WTC11 (cell line): ENCODE measurements around the gene CCDC149. TPM values are rescaled to one million over a fixed set of nuclear protein-coding genes. Genes with fewer than 3 reads are reported as not detected.

Source experiments
- ATAC-seq: fragments of 200-7000 bp; cut with Tn5 transposase; 2 replicates; pipeline ENCODE4 v1.10.0; 2021; ENCODE audit warnings: mild to moderate bottlenecking, moderate library complexity
- CTCF ChIA-PET: fragments of 300-600 bp; sonication (Branson Sonifier 250); formaldehyde crosslinking; loops from one replicate; lab custom pipeline; 2021; ENCODE audit warnings: antibody characterized with exemption; lab: Charles Lee
- POLR2A ChIA-PET: fragments of 350-600 bp; sonication (Branson Sonifier 250); formaldehyde crosslinking; loops from one replicate; lab custom pipeline; 2021; ENCODE audit warnings: antibody characterized with exemption; lab: Charles Lee
- DNase-seq: peaks from one replicate; pipeline ENCODE4 v3.0.0; 2021; ENCODE audit warnings: low spot score
- H3K27ac Mint-ChIP-seq: 2 replicates; pipeline ENCODE4 v1.8.0; 2021; ENCODE audit warnings: mixed read lengths
- H3K27me3 Mint-ChIP-seq: 2 replicates; pipeline ENCODE4 v1.8.0; 2021; ENCODE audit warnings: low read depth, mild to moderate bottlenecking, moderate library complexity, mixed read lengths
- H3K36me3 Mint-ChIP-seq: 2 replicates; pipeline ENCODE4 v1.8.0; 2021; ENCODE audit warnings: mixed read lengths
- H3K4me1 Mint-ChIP-seq: 2 replicates; pipeline ENCODE4 v1.8.0; 2022; ENCODE audit warnings: mixed read lengths
- H3K4me3 Mint-ChIP-seq: 2 replicates; pipeline ENCODE4 v1.8.0; 2021; ENCODE audit warnings: mild to moderate bottlenecking, moderate library complexity, mixed read lengths
- H3K9me3 Mint-ChIP-seq: 2 replicates; pipeline ENCODE4 v1.8.0; 2021; ENCODE audit warnings: mixed read lengths
- E2F4 ChIP-seq: sonication (generic); formaldehyde crosslinking; IDR thresholded peaks from 2 replicates; pipeline ENCODE4 v1.8.1; 2022; ENCODE audit warnings: low read depth, mild to moderate bottlenecking, moderate library complexity, missing genetic modification reagents, borderline replicate concordance
- ERG ChIP-seq: fragments of 250-450 bp; sonication (Bioruptor Pico); IDR thresholded peaks from 2 replicates; pipeline ENCODE4 v1.8.0; 2021; ENCODE audit warnings: mild to moderate bottlenecking
- FOXP1 ChIP-seq: sonication (generic); formaldehyde crosslinking; IDR thresholded peaks from 2 replicates; pipeline ENCODE4 v1.8.0; 2022; ENCODE audit warnings: missing genetic modification reagents, mild to moderate bottlenecking, moderate library complexity, borderline replicate concordance
- GABPB1 ChIP-seq: sonication (generic); formaldehyde crosslinking; IDR thresholded peaks from 2 replicates; pipeline ENCODE4 v1.8.1; 2023; ENCODE audit warnings: mild to moderate bottlenecking, missing genetic modification reagents
- MYBL2 ChIP-seq: sonication (generic); formaldehyde crosslinking; IDR thresholded peaks from 2 replicates; pipeline ENCODE4 v1.8.1; 2023; ENCODE audit warnings: mild to moderate bottlenecking, moderate library complexity, missing genetic modification reagents
- NR1H2 ChIP-seq: sonication (generic); formaldehyde crosslinking; IDR thresholded peaks from 2 replicates; pipeline ENCODE4 v1.9.0; 2021; ENCODE audit warnings: mild to moderate bottlenecking, moderate library complexity, missing genetic modification reagents
- SP1 ChIP-seq: sonication (generic); formaldehyde crosslinking; conservative IDR thresholded peaks from 2 replicates; pipeline ENCODE4 v1.8.1; 2022; ENCODE audit warnings: missing genetic modification reagents
- TP53 ChIP-seq: sonication (generic); formaldehyde crosslinking; IDR thresholded peaks from 2 replicates; pipeline ENCODE4 v1.8.1; 2023; ENCODE audit warnings: mild to moderate bottlenecking, missing genetic modification reagents
- ZNF219 ChIP-seq: sonication (generic); formaldehyde crosslinking; IDR thresholded peaks from 2 replicates; pipeline ENCODE4 v1.8.0; 2023; ENCODE audit warnings: missing genetic modification reagents, mild to moderate bottlenecking, borderline replicate concordance
- ZNF232 ChIP-seq: sonication (generic); formaldehyde crosslinking; IDR thresholded peaks from 2 replicates; pipeline ENCODE4 v1.8.0; 2022; ENCODE audit warnings: mild to moderate bottlenecking, missing genetic modification reagents
- ZNF423 ChIP-seq: fragments of 250-450 bp; sonication (Bioruptor Pico); IDR thresholded peaks from 2 replicates; pipeline ENCODE4 v2.1.2; 2022; ENCODE audit warnings: mild to moderate bottlenecking, moderate library complexity
- ZNF671 ChIP-seq: fragments of 250-450 bp; sonication (Bioruptor Pico); IDR thresholded peaks from 2 replicates; pipeline ENCODE4 v1.8.0; 2021; ENCODE audit warnings: mild to moderate bottlenecking
- total RNA-seq: library from RNA; stranded (reverse); gene quantifications from 3 replicates; pipeline ENCODE4 v1.2.3, GENCODE V29; 2021
- TF ChIP-seq, protein P1 (sequence below): sonication (generic); formaldehyde crosslinking; IDR thresholded peaks from 2 replicates; pipeline ENCODE4 v1.8.1; 2023; ENCODE audit warnings: mild to moderate bottlenecking, missing genetic modification reagents
- TF ChIP-seq, protein P2 (sequence below): sonication (generic); formaldehyde crosslinking; IDR thresholded peaks from 2 replicates; pipeline ENCODE4 v1.8.1; 2022; ENCODE audit warnings: low read depth, missing genetic modification reagents, borderline replicate concordance
- TF ChIP-seq, protein P3 (sequence below): fragments of 250-450 bp; sonication (Bioruptor Pico); IDR thresholded peaks from 2 replicates; pipeline ENCODE4 v1.9.0; 2021; ENCODE audit warnings: mild to moderate bottlenecking
- TF ChIP-seq, protein P4 (sequence below): fragments of 250-450 bp; sonication (Bioruptor Pico); conservative IDR thresholded peaks from 2 replicates; pipeline ENCODE4 v1.9.0; 2021; ENCODE audit warnings: mild to moderate bottlenecking

The CCDC149 gene
- total RNA-seq, 1 experiment from 2014 or later = 3.9 TPM

GRCh38 chr4:24858550-24858949 lies 54.3 kb downstream of the CCDC149 start:
- Mint-ChIP-seq H3K27ac (no peak overlapping the region), H3K27me3 (peaks cover 1% of the 10 kb centered on the region; the same call in 1 of the 2 replicates), H3K9me3 (peaks cover 28% of the 10 kb centered on the region), H3K4me3 (no peak overlapping the region), H3K4me1 (peaks cover 10% of the 10 kb centered on the region; the same call in 1 of the 2 replicates), H3K36me3 (peaks cover 19% of the 10 kb centered on the region)
- POLR2A ChIA-PET = no interaction called here
- no peak for ATAC-seq
- TF ChIP-seq FOXP1 (CRISPR knock-in tag) = no peak
- TF ChIP-seq, protein P1, sequence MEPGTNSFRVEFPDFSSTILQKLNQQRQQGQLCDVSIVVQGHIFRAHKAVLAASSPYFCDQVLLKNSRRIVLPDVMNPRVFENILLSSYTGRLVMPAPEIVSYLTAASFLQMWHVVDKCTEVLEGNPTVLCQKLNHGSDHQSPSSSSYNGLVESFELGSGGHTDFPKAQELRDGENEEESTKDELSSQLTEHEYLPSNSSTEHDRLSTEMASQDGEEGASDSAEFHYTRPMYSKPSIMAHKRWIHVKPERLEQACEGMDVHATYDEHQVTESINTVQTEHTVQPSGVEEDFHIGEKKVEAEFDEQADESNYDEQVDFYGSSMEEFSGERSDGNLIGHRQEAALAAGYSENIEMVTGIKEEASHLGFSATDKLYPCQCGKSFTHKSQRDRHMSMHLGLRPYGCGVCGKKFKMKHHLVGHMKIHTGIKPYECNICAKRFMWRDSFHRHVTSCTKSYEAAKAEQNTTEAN (CRISPR knock-in tag) = no peak
- no peak for TF ChIP-seq ZNF232 (CRISPR knock-in tag)
- no peak for TF ChIP-seq GABPB1
- TF ChIP-seq, protein P2, sequence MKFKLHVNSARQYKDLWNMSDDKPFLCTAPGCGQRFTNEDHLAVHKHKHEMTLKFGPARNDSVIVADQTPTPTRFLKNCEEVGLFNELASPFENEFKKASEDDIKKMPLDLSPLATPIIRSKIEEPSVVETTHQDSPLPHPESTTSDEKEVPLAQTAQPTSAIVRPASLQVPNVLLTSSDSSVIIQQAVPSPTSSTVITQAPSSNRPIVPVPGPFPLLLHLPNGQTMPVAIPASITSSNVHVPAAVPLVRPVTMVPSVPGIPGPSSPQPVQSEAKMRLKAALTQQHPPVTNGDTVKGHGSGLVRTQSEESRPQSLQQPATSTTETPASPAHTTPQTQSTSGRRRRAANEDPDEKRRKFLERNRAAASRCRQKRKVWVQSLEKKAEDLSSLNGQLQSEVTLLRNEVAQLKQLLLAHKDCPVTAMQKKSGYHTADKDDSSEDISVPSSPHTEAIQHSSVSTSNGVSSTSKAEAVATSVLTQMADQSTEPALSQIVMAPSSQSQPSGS = no peak
- TF ChIP-seq SP1 = no peak
- no peak for TF ChIP-seq ZNF219
- TF ChIP-seq ZNF423 (CRISPR knock-in tag) = no peak
- TF ChIP-seq E2F4 (CRISPR knock-in tag) = no peak
- no peak for DNase-seq
- CTCF ChIA-PET = interaction anchor here (1.6 kb wide), 1 partner anchor 9 kb away, joined by 3 read pairs; no protein-coding TSS in a partner anchor

GRCh38 chr4:24858026-24858425 lies 54.8 kb downstream of the CCDC149 start:
- no peak overlapping the region for H3K4me3 Mint-ChIP-seq
- peaks cover 10% of the 10 kb centered on the region; the same call in 1 of the 2 replicates for H3K4me1 Mint-ChIP-seq
- CTCF ChIA-PET = interaction anchor here (1.6 kb wide), 1 partner anchor 10 kb away, joined by 3 read pairs; no protein-coding TSS in a partner anchor
- no peak for TF ChIP-seq ERG
- H3K36me3 Mint-ChIP-seq = peaks cover 15% of the 10 kb centered on the region
- POLR2A ChIA-PET = no interaction called here
- no peak for ATAC-seq
- H3K27ac Mint-ChIP-seq = no peak overlapping the region
- H3K9me3 Mint-ChIP-seq = peaks cover 25% of the 10 kb centered on the region
- DNase-seq = no peak
- no peaks in the 10 kb centered on the region; the same call in 1 of the 2 replicates for H3K27me3 Mint-ChIP-seq

DNA sequence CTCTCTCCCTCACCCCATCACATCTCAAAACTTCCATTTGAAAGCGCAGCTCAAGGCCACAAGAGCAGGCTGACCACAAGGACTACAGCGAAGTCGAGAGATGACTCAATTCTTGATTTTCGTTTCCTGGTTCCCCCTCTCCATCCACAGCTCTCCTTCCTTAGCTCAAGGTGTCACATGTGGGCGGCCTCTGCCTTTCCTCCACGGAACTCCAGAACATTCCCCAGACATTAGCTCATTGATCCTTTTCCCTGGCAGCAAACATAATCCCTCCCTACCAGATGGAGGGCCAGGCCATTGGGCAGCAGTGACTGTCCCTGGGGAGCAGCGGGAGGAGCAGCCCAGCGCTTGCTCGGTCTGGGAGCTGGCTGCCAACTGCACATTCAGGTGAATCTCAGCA lies 56.3 kb downstream of the CCDC149 start:
- ATAC-seq = no peak
- no peaks in the 10 kb centered on the region; the same call in 1 of the 2 replicates for H3K27me3 Mint-ChIP-seq
- H3K9me3 Mint-ChIP-seq = peaks cover 12% of the 10 kb centered on the region
- CTCF ChIA-PET = interaction anchor here (1.1 to 1.4 kb wide), 2 partner anchors 13 to 121 kb away, joined by 3 read pairs; no protein-coding TSS in a partner anchor
- H3K27ac Mint-ChIP-seq = no peak overlapping the region
- H3K4me1 Mint-ChIP-seq = peaks cover 10% of the 10 kb centered on the region; the same call in 1 of the 2 replicates
- no peak for TF ChIP-seq NR1H2 (CRISPR knock-in tag)
- TF ChIP-seq SP1 = no peak
- TF ChIP-seq, protein P3, sequence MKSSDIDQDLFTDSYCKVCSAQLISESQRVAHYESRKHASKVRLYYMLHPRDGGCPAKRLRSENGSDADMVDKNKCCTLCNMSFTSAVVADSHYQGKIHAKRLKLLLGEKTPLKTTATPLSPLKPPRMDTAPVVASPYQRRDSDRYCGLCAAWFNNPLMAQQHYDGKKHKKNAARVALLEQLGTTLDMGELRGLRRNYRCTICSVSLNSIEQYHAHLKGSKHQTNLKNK (CRISPR knock-in tag) = no peak
- TF ChIP-seq ZNF671 = no peak
- TF ChIP-seq, protein P4, sequence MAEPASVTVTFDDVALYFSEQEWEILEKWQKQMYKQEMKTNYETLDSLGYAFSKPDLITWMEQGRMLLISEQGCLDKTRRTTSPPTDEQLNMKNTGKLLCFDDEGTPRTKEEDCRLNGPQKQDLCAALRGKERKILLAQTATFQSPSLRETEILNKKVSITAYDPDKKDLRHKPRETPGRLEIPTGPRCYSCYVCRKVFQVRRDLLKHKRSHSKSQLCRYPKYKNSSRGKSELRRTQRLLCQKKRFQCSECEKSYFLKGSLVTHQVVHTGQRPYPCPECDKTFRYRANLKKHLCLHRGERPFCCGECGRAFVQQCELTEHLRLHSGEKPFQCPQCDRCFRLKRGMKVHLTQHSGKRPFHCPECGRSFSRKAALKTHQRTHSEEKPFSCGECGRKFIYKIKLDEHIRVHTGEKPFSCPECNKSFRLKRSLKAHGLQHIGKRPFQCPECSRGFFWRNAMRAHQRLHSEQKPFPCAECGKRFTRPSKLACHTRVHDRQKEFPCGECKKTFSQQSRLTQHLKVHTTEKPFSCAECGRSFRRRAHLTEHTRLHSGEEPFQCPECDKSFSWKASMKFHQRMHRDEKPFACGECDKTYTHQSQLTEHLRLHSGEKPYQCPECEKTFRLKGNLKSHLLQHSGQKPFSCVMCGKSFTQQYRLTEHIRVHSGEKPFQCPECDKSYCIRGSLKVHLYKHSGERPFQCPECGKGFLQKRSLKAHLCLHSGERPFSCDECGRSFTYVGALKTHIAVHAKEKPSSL = no peak
- TF ChIP-seq TP53 = no peak
- TF ChIP-seq MYBL2 (CRISPR knock-in tag) = no peak
- TF ChIP-seq, all 79 proteins: peak for 0
- Mint-ChIP-seq H3K4me3 (no peak overlapping the region), H3K36me3 (peaks cover 3% of the 10 kb centered on the region; the same call in 1 of the 2 replicates)
- POLR2A ChIA-PET = no interaction called here
- no peak for DNase-seq
